Measurements from ENCODE around the gene DENND6B.

The DENND6B gene

GRCh38 chr22:50313021-50313420 is 13.8 kb downstream of the DENND6B start:
- no peaks in the 10 kb centered on the region for H4K20me1 ChIP-seq (ENCODE audit: insufficient read depth, low read length)
- no peak overlapping the region for H3K4me3 ChIP-seq (ENCODE audit: low read length)
- no peaks in the 10 kb centered on the region for H3K36me3 ChIP-seq (replicated peaks; ENCODE audit: low read depth, low read length)
- H3K9ac ChIP-seq (ENCODE audit: low read length): no peak overlapping the region
- H3K9me3 ChIP-seq (ENCODE audit: insufficient read depth, low read length): no peaks in the 10 kb centered on the region
- no peaks in the 10 kb centered on the region for H3K27me3 ChIP-seq (ENCODE audit: low read depth, low read length)
- H3K4me1 ChIP-seq (ENCODE audit: low read length): peaks cover 21% of the 10 kb centered on the region
- TF ChIP-seq EZH2phosphoT487 (IDR thresholded peaks at IDR 0.05; ENCODE audit: low read depth) (no peak), CTCF (IDR thresholded peaks at IDR 0.05; ENCODE audit: low read depth, low read length) (no peak)
- no peak overlapping the region for H3K27ac ChIP-seq (ENCODE audit: low read length)
- no peaks in the 10 kb centered on the region for H3K79me2 ChIP-seq (ENCODE audit: low read length)
- H3K4me2 ChIP-seq (ENCODE audit: low read length): no peak overlapping the region
- H2AFZ ChIP-seq (ENCODE audit: low read depth, low read length): no peak overlapping the region

GRCh38 chr22:50312371-50312770 is 14.4 kb downstream of the DENND6B start:
- Histone ChIP-seq H3K9ac (ENCODE audit: low read length) (no peak overlapping the region), H2AFZ (ENCODE audit: low read depth, low read length) (no peak overlapping the region), H4K20me1 (ENCODE audit: insufficient read depth, low read length) (no peaks in the 10 kb centered on the region), H3K4me2 (ENCODE audit: low read length) (no peak overlapping the region), H3K4me1 (ENCODE audit: low read length) (peaks cover 21% of the 10 kb centered on the region), H3K36me3 (replicated peaks; ENCODE audit: low read depth, low read length) (no peaks in the 10 kb centered on the region), H3K4me3 (ENCODE audit: low read length) (no peak overlapping the region), H3K9me3 (ENCODE audit: insufficient read depth, low read length) (no peaks in the 10 kb centered on the region), H3K79me2 (ENCODE audit: low read length) (no peaks in the 10 kb centered on the region), H3K27me3 (ENCODE audit: low read depth, low read length) (no peaks in the 10 kb centered on the region), H3K27ac (ENCODE audit: low read length) (no peak overlapping the region)
- no peak for TF ChIP-seq EZH2phosphoT487 (IDR thresholded peaks at IDR 0.05; ENCODE audit: low read depth)
- TF ChIP-seq CTCF (IDR thresholded peaks at IDR 0.05; ENCODE audit: low read depth, low read length): no peak

GRCh38 chr22:50311606-50312351 is 15.0 kb downstream of the DENND6B start:
- H3K9ac ChIP-seq (ENCODE audit: low read length): no peak overlapping the region
- H3K9me3 ChIP-seq (ENCODE audit: insufficient read depth, low read length): no peaks in the 10 kb centered on the region
- no peaks in the 10 kb centered on the region for H3K36me3 ChIP-seq (replicated peaks; ENCODE audit: low read depth, low read length)
- H3K4me3 ChIP-seq (ENCODE audit: low read length): no peak overlapping the region
- no peak overlapping the region for H3K4me2 ChIP-seq (ENCODE audit: low read length)
- H3K4me1 ChIP-seq (ENCODE audit: low read length): peaks cover 21% of the 10 kb centered on the region
- no peaks in the 10 kb centered on the region for H4K20me1 ChIP-seq (ENCODE audit: insufficient read depth, low read length)
- no peak for TF ChIP-seq CTCF (IDR thresholded peaks at IDR 0.05; ENCODE audit: low read depth, low read length)
- no peak for TF ChIP-seq EZH2phosphoT487 (IDR thresholded peaks at IDR 0.05; ENCODE audit: low read depth)
- peaks cover 5% of the 10 kb centered on the region for H3K79me2 ChIP-seq (ENCODE audit: low read length)
- H2AFZ ChIP-seq (ENCODE audit: low read depth, low read length): no peak overlapping the region
- no peak overlapping the region for H3K27ac ChIP-seq (ENCODE audit: low read length)
- H3K27me3 ChIP-seq (ENCODE audit: low read depth, low read length): no peaks in the 10 kb centered on the region

GRCh38 chr22:50310949-50311444 is 15.8 kb downstream of the DENND6B start:
- Histone ChIP-seq H3K4me3 (ENCODE audit: low read length) (no peak overlapping the region), H3K27ac (ENCODE audit: low read length) (no peak overlapping the region), H3K4me2 (ENCODE audit: low read length) (no peak overlapping the region), H3K79me2 (ENCODE audit: low read length) (peaks cover 12% of the 10 kb centered on the region), H3K36me3 (replicated peaks; ENCODE audit: low read depth, low read length) (no peaks in the 10 kb centered on the region), H3K9ac (ENCODE audit: low read length) (no peak overlapping the region), H2AFZ (ENCODE audit: low read depth, low read length) (no peak overlapping the region), H3K4me1 (ENCODE audit: low read length) (peaks cover 21% of the 10 kb centered on the region), H4K20me1 (ENCODE audit: insufficient read depth, low read length) (no peaks in the 10 kb centered on the region), H3K27me3 (ENCODE audit: low read depth, low read length) (no peaks in the 10 kb centered on the region), H3K9me3 (ENCODE audit: insufficient read depth, low read length) (no peaks in the 10 kb centered on the region)
- TF ChIP-seq EZH2phosphoT487 (IDR thresholded peaks at IDR 0.05; ENCODE audit: low read depth) (no peak), CTCF (IDR thresholded peaks at IDR 0.05; ENCODE audit: low read depth, low read length) (no peak)
